Fibroblast of lung (primary cell): Measurements from ENCODE around the gene CCDC187.

ENCODE experiments used
- CTCF ChIP-seq, 2 donors: IDR thresholded peaks in 1 of 2; conservative IDR thresholded peaks in 1 of 2; 1 replicate in 1 of 2; 2 replicates in 1 of 2; pipeline ENCODE4 v1.5.1; 2011 to 2012; ENCODE audit warnings: low read length in 2 of 2, control low read depth in 1 of 2, inconsistent platforms in 1 of 2, low read depth in 1 of 2, mild to moderate bottlenecking in 1 of 2
- EZH2 ChIP-seq: IDR thresholded peaks from 2 replicates; pipeline ENCODE4 v1.5.1; 2012; ENCODE audit warnings: low read length, control low read depth, mild to moderate bottlenecking; ENCODE audit errors: missing control alignments

GRCh38 chr9:136308702-136309053 is 4.8 kb upstream of the CCDC187 start:
- TF ChIP-seq CTCF (conservative IDR thresholded peaks at IDR 0.05 in 1 of 2, IDR thresholded peaks at IDR 0.05 in 1 of 2; ENCODE audit: low read depth in 1 of 2, low read length in 2 of 2): no peak
- TF ChIP-seq EZH2: no peak
